ENCODE results near the gene C1orf94. TPM values are rescaled to one million over a fixed set of nuclear protein-coding genes. Genes with fewer than 3 reads are reported as not detected.

The C1orf94 gene
- total and polyA plus RNA-seq, 10 of the 15 experiments (the other 5 are each of a cell fraction or from before 2014, with no cell fraction given) = not detected

DNA sequence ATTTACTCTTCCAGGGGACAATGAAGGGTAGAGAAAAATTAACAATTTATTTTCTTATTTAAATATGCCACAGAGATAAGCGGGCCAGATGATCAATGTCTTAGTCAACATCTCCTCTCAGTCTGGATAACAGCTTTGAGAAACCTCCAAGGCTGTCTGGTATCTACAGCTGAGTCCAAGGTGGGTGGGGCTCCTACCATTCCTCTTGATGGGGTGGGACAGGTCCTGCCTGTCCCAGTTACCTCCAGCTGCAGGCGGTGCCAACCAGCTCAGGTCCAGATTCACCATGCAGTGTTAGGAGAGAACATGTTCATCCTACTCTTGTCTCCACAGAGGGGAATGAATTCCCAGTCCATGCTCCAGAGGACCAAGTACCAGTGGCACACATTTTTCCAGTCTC lies 32.7 kb upstream of the C1orf94 start:
- Histone ChIP-seq H3K4me2 (ENCODE audit: control insufficient read depth, insufficient read depth) (no peak overlapping the region), H2AFZ (ENCODE audit: control insufficient read depth, low read depth, low read length) (no peak overlapping the region), H3K9ac (ENCODE audit: control insufficient read depth, insufficient read depth, low read length) (no peak overlapping the region), H3K27me3 (replicated peaks in 1 of 2; ENCODE audit: control insufficient read depth in 2 of 2, insufficient read depth in 2 of 2, low read length in 1 of 2) (no peaks in the 10 kb centered on the region), H3K4me1 (ENCODE audit: control insufficient read depth, insufficient read depth, low read length) (peaks cover 5% of the 10 kb centered on the region), H3K4me3 (no peak overlapping the region), H3K79me2 (ENCODE audit: control insufficient read depth, insufficient read depth, low read length) (no peaks in the 10 kb centered on the region), H3K36me3 (ENCODE audit: control insufficient read depth in 2 of 2, insufficient read depth in 2 of 2, low read length in 1 of 2) (no peaks in the 10 kb centered on the region), H3K27ac (ENCODE audit: control insufficient read depth, insufficient read depth) (no peak overlapping the region), H3K9me3 (replicated peaks; ENCODE audit: control insufficient read depth, insufficient read depth, low read length) (no peaks in the 10 kb centered on the region), H4K20me1 (ENCODE audit: control insufficient read depth, insufficient read depth) (0 out of 2 replicates have a peak, but pooled peaks cover 2% of the 10 kb centered on the region)
- ChIA-PET POLR2A (no interaction called here), SMC1A (ENCODE audit: uncharacterized antibody, unreplicated experiment) (no interaction called here), CTCF (no interaction called here), RAD21 (ENCODE audit: unreplicated experiment) (no interaction called here)
- no peak for DNase-seq (ENCODE audit: low read depth, low spot score)
- in situ Hi-C loops (cut with MboI) (no loop called here), intact Hi-C loops (cut with micrococcal nuclease; ENCODE audit: unreplicated experiment) (no loop called here)
- ATAC-seq = no peak
- WGBS (ENCODE audit: insufficient coverage, insufficient replicate concordance, low lambda C conversion rate, missing lambda C conversion rate) = 6% methylated on average over 2 of the region's 2 CpGs
- BruUV-seq (replicated peaks) = no TSS peak
- FAIRE-seq = no peak
- TF ChIP-seq, protein P1, sequence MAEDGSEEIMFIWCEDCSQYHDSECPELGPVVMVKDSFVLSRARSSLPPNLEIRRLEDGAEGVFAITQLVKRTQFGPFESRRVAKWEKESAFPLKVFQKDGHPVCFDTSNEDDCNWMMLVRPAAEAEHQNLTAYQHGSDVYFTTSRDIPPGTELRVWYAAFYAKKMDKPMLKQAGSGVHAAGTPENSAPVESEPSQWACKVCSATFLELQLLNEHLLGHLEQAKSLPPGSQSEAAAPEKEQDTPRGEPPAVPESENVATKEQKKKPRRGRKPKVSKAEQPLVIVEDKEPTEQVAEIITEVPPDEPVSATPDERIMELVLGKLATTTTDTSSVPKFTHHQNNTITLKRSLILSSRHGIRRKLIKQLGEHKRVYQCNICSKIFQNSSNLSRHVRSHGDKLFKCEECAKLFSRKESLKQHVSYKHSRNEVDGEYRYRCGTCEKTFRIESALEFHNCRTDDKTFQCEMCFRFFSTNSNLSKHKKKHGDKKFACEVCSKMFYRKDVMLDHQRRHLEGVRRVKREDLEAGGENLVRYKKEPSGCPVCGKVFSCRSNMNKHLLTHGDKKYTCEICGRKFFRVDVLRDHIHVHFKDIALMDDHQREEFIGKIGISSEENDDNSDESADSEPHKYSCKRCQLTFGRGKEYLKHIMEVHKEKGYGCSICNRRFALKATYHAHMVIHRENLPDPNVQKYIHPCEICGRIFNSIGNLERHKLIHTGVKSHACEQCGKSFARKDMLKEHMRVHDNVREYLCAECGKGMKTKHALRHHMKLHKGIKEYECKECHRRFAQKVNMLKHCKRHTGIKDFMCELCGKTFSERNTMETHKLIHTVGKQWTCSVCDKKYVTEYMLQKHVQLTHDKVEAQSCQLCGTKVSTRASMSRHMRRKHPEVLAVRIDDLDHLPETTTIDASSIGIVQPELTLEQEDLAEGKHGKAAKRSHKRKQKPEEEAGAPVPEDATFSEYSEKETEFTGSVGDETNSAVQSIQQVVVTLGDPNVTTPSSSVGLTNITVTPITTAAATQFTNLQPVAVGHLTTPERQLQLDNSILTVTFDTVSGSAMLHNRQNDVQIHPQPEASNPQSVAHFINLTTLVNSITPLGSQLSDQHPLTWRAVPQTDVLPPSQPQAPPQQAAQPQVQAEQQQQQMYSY (CRISPR knock-in tag; IDR thresholded peaks at IDR 0.05) = no peak
- TF ChIP-seq SIN3A (IDR thresholded peaks at IDR 0.05; ENCODE audit: low read depth, low read length) = no peak
- TF ChIP-seq, protein P2, sequence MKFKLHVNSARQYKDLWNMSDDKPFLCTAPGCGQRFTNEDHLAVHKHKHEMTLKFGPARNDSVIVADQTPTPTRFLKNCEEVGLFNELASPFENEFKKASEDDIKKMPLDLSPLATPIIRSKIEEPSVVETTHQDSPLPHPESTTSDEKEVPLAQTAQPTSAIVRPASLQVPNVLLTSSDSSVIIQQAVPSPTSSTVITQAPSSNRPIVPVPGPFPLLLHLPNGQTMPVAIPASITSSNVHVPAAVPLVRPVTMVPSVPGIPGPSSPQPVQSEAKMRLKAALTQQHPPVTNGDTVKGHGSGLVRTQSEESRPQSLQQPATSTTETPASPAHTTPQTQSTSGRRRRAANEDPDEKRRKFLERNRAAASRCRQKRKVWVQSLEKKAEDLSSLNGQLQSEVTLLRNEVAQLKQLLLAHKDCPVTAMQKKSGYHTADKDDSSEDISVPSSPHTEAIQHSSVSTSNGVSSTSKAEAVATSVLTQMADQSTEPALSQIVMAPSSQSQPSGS (IDR thresholded peaks at IDR 0.05; ENCODE audit: low read length) = no peak
- TF ChIP-seq ELK1 (IDR thresholded peaks at IDR 0.05; ENCODE audit: low read depth, low read length) = no peak
- TF ChIP-seq CHD1 (IDR thresholded peaks at IDR 0.05; ENCODE audit: low read depth, low read length) = no peak
- TF ChIP-seq, protein P3, sequence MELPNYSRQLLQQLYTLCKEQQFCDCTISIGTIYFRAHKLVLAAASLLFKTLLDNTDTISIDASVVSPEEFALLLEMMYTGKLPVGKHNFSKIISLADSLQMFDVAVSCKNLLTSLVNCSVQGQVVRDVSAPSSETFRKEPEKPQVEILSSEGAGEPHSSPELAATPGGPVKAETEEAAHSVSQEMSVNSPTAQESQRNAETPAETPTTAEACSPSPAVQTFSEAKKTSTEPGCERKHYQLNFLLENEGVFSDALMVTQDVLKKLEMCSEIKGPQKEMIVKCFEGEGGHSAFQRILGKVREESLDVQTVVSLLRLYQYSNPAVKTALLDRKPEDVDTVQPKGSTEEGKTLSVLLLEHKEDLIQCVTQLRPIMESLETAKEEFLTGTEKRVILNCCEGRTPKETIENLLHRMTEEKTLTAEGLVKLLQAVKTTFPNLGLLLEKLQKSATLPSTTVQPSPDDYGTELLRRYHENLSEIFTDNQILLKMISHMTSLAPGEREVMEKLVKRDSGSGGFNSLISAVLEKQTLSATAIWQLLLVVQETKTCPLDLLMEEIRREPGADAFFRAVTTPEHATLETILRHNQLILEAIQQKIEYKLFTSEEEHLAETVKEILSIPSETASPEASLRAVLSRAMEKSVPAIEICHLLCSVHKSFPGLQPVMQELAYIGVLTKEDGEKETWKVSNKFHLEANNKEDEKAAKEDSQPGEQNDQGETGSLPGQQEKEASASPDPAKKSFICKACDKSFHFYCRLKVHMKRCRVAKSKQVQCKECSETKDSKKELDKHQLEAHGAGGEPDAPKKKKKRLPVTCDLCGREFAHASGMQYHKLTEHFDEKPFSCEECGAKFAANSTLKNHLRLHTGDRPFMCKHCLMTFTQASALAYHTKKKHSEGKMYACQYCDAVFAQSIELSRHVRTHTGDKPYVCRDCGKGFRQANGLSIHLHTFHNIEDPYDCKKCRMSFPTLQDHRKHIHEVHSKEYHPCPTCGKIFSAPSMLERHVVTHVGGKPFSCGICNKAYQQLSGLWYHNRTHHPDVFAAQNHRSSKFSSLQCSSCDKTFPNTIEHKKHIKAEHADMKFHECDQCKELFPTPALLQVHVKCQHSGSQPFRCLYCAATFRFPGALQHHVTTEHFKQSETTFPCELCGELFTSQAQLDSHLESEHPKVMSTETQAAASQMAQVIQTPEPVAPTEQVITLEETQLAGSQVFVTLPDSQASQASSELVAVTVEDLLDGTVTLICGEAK (IDR thresholded peaks at IDR 0.05; ENCODE audit: borderline replicate concordance) = no peak
- no peak for TF ChIP-seq GATAD2B (conservative IDR thresholded peaks at IDR 0.05; ENCODE audit: low read depth)
- TF ChIP-seq NR2C1 (IDR thresholded peaks at IDR 0.05) = no peak
- no peak for TF ChIP-seq RB1 (IDR thresholded peaks at IDR 0.05; ENCODE audit: borderline replicate concordance)
- TF ChIP-seq GABPA (IDR thresholded peaks at IDR 0.05; ENCODE audit: low read depth) = no peak
- no peak for TF ChIP-seq CEBPB (IDR thresholded peaks at IDR 0.05; ENCODE audit: borderline replicate concordance in 1 of 2, low read depth in 2 of 2, low read length in 2 of 2)
- TF ChIP-seq FOS (IDR thresholded peaks at IDR 0.05; ENCODE audit: borderline replicate concordance, extremely low read depth, insufficient read length) = no peak

Data from GM12878 (cell line).